HG03354 (cell line): ENCODE measurements around the gene RPS27.
A peak's percentile ranks its signal among the peaks of the same experiment; 100 is the strongest.
"Not testable (repeated sequence)": the region's sequence is repeated elsewhere in the genome, so short reads cannot be mapped to it uniquely, and the experiment has no call there.

ENCODE experiments used
- ATAC-seq: cut with Tn5 transposase; IDR thresholded peaks from one replicate; pipeline ENCODE4 v1.9.1; 2021; ENCODE audit warnings: mild to moderate bottlenecking; ENCODE audit not compliant: unreplicated experiment, poor library complexity, severe bottlenecking

RPS27 gene

DNA sequence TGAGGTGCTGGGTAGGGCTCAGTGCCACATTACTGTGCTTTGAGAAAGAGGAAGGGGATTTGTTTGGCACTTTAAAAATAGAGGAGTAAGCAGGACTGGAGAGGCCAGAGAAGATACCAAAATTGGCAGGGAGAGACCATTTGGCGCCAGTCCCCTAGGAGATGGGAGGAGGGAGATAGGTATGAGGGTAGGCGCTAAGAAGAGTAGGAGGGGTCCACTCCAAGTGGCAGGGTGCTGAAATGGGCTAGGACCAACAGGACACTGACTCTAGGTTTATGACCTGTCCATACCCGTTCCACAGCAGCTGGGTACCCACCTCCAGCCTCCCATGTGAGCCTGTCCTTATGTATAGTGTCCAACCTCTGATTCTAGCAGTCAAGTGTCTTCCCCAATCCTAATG, 31.1 kb upstream of the RPS27 start:
- ATAC-seq, result no peak

DNA sequence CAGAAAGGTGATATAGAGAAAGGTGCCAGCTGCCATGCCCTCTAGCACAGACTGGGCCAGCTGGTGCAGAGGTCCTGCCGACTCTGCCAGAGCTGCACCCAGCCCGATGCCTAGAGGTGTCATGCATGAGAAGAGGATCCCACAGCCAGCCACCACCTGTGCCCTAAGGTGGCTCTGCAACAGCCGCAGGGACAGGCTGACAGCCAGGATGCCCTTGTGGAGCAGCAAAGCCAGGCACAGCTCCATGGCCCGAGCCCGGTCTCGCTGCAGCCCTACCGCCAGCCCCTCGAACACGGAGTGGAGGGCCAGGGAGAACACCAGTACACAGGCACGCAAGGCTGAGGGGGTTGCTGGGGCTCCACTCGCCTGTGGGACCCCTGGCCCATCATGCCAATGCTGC, 30.4 kb upstream of the RPS27 start:
- no peak for ATAC-seq

DNA sequence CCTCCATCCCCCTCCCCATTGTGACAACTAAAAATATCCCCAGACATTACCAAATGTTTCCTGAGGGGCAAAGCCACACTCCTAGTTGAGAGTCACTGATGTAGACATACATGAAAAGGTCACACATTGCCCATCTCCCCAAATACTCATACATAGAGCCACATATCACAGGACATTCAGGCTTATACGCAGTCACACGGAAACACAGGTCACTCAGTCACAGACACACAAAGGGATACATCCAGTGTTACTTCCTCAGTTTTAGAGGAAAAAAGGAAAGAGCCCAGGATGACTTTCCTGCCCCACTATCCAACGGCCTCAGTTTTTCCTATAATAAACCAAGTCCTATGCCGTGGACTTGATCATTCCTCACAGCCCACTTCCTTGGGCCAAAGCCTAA, 29.1 kb upstream of the RPS27 start:
- no peak for ATAC-seq

DNA sequence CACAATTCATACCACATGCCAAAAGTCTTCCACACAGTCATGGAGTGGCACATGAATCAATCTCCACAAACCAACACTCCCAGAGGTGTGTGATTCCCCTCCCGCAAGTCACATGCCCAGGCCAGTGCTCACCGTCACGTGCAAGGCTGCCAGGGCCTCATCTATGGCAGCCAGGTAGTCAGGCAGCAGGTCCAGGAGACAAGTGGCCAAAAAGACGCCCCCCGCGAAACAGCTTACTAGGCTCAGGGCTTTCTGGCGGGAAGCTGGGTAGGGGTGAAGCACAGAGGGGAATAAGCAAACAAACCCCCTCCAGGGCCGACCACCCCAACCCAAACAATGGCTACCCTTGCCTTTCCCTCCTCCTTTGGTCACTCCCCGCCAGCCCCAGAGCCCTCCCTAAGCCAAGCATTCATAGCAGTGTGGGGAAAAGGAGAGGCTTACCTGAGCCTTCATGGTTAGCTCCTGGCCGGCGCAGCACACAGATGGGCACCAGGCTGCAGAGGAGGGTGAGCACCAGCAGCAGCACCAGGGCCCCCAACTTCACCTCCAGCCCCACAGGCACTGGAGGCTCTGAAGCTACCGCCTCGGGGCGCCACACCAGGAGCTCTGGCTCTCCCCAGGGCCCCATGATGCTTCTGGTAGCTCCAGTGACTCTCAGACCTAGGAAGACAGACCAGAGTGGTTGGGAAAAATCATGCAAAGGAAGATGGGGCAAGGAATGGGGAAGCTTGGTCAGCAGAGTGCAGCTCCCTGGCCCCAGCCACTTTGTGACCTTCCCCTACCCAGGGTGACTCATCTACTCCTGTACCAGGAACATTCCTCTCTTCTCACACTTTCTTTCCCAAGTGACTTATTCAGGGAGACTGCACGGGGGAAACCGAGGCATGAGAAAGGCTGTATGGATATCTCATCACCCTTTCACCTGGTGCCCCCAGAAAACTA, 28.2 kb upstream of the RPS27 start:
- no peak for ATAC-seq

DNA sequence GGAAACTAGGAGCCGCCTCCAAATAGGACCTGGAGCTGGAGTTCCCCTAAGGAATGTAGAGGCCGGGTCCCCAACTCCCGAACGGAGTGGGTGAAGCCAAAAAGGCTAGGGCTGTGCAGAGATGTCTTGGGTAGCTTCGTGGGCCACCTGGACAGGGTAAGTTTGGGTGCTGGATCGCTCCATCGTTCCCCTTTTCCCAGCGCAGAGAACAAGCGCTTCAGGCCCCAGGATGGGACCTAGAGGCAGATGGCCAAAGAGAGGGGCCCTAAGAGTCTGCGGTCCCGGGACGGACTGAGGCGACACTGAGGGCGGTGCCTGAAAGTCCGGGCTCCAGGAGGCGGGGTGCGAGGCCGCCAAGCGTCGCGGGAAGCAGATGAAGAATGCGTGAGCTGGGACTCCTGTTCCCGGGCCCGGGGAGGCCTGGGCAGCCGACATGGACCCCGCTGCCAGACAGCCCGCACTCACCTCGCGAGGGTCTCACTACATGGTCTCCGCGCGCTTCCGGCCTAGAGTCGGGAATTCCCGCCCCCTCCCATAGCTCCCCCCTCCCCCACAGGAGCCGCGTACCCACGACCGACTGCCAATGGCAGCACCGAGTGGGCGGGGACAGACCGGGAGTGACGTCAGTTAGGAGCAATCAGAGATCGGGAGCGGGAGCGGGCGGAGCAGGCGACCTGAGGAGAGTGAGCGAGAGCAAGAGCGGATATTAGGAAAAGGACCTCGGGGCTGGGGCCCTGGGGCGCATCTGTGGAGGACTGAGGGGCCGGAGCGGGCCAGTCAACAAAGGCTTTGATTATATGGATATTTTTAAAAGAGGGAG, 27.3 kb upstream of the RPS27 start, which contains the start of gene SLC39A1:
SLC39A1 (minus strand) TSS at position 508 of the 820 bp plus-strand sequence. CDS start 822 bp downstream, outside the sequence.
- ATAC-seq, result peak; percentile 45

DNA sequence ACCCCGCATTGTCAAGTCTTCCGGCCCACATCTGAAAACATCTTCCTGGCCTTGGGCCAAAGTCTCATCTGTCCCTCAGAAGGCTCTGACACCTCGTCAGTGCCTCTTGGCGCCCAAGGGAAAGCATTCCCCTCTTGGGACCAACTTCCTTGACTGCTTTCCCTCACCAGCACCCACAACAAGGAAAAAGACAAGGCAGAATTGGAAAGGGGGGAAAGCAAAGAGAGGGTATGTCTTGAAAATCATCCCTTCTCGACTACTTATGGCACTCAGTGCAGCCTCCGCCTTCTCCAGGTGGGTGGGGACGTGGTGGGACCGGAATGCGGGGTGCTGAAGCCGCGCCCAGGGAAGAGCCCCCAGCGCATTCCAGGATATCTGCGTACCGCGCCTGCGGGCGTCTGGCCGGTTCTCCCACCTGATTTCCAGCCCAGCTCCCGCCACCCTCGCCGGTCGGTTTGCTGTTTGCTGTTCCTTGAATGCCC, 26.7 kb upstream of the RPS27 start:
- no peak for ATAC-seq

DNA sequence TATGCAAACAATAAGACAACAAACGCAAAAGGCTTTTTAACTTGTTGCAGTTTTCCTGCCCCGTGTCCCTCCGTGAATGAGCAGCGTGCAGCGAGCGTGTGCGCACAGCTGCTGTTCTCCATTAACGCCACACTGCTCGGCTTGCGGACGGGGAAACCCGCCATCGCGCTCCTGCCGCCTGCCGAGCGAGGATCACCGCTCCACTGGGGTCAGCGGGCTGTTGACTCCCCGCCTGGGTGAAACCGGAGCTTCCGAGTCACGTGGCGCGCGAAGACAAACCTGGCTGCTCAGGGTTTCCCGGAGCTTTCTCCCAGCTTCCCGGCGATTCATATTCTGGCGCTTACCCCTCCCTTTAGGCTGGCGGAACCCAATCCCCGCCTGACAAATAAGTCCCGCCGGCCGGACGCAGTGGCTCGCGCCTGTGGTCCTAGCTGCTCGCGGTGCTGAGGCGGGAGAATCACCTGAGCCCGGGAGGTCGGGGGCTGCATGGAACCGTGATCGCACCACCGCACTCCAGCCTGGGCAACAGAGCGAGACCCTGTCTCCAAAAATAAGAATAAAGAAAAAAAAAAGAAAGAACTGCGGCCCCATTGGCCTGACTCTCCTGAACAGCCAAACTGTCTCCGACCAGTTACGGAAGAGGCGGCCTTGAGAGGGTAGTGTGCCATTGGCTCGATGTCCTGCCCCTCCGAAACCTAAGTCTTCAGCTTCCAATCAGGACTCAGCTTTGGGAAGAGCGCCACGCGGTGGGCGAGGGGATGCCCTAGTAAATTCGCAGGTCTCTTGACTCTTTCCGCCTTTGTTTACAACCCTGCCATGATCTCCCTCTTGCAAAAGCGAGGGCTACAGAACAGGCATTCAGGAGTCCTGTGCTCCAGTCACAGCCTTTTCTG, 23.2 kb upstream of the RPS27 start, which contains the start of gene CREB3L4:
CREB3L4 (plus strand) TSS at position 796 of the 893 bp plus-strand sequence. CDS start 624 bp downstream, outside the sequence.
- ATAC-seq, result peak; percentile 82

DNA sequence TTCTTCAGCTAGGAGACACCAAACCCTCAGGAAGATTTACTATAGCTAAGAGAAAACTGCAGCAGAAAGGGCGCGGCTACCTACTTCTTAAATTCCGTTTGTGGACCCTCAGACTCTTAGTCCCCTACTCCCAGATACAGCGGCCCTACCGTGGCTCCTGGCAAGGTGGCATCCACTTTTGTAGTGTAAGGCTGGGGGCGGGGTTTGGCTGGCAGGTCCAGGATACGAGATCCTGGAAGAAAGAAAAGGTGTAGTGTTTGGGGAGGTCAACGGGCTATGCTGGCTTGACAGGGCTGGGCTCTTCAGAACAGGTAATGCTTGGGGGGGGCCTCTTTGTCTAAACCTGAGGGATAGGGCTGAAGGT, 22.6 kb upstream of the RPS27 start:
- no peak for ATAC-seq

DNA sequence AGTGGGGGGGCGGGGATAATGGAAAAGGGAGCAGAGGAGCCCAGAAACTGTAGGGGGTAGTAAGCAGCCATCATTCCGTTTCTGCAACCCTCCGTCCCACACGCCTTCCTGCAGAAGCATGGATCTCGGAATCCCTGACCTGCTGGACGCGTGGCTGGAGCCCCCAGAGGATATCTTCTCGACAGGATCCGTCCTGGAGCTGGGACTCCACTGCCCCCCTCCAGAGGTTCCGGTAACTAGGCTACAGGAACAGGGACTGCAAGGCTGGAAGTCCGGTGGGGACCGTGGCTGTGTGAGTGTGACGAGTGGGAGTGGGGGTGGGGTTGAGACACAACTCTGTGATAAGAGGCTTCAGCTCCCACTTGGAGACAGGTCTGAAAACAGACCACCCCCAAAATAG, 22.2 kb upstream of the RPS27 start:
- no peak for ATAC-seq

DNA sequence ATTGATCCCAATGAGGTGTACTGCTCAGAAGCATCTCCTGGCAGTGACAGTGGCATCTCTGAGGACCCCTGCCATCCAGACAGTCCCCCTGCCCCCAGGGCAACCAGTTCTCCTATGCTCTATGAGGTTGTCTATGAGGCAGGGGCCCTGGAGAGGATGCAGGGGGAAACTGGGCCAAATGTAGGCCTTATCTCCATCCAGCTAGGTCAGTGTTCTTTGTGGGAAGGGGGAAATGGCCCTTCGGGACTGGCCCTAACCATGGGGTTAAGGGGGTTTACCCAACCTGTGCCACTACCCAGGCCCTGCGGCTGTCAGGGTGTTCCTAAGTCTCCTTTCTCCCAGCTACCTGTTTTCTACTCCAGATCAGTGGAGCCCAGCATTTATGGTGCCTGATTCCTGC, 21.6 kb upstream of the RPS27 start:
- ATAC-seq, result no peak

DNA sequence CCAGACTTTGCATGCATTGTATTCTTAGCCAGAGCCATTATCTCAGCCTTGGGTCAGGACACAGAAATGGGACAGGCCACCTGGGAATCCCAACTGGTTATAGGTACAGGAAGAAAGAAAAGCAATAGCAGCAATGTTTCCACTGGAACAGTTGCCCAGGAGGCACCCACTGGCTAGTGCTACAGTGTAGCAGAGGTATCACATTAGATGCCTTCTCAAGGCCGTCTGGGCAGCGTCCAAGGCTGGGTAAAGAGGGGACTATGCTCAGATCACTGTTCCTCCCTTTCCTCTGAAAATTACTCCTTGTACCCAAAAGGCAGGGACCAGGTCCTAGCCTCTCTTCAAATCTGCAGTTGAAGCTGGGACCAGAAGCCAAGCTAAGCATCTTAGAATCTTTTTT, 20.2 kb upstream of the RPS27 start:
- ATAC-seq, result no peak

DNA sequence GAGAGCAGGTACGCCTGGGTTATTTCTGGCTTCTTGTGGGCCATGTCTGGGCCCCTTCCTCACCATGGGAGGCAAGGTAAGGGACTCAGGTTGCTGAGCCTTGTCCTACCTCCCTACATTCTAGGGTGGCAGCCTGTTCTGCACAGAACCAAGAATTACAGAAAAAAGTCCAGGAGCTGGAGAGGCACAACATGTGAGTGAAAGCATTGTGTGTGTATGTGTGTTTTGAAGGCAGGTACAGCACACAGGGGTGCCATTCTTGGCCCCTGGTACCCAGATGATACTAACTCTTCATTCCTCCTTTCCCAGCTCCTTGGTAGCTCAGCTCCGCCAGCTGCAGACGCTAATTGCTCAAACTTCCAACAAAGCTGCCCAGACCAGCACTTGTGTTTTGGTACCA, 17.5 kb upstream of the RPS27 start:
- no peak for ATAC-seq

DNA sequence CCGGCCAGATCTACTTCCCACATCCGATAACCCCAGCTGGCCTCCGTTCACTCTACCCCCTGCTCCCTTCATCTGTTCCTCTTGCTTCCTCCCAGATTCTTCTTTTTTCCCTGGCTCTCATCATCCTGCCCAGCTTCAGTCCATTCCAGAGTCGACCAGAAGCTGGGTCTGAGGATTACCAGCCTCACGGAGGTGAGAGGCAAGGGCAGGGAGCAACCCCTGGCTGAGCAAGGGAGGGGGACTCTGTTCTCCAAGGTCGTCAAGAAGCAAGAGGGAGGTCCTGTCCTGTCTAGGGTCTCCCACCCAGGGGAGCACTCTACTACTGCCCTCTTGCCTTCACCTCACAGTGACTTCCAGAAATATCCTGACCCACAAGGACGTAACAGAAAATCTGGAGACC, 17.0 kb upstream of the RPS27 start:
- ATAC-seq, result no peak

DNA sequence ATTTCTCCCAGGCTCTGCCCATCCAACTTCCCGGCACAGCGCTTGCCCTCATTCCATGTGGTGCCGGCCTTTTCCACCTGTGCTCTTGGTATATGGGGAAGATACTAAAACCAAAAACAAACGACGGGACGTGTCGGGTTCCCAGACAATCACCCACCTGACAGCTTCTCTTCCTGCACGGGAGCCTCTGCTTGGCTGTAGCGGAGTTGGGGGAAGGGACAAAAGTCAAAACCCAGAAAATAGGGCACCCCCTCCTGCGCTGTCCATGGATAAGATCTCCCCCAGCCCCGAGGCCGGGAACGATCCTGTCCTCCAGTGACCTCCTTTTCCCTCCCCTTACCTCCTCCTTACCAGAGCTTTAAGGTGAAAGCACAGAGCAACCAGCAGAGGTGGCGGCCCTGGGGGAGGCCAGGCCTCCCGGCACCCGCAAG, 13.7 kb upstream of the RPS27 start:
- no peak for ATAC-seq

DNA sequence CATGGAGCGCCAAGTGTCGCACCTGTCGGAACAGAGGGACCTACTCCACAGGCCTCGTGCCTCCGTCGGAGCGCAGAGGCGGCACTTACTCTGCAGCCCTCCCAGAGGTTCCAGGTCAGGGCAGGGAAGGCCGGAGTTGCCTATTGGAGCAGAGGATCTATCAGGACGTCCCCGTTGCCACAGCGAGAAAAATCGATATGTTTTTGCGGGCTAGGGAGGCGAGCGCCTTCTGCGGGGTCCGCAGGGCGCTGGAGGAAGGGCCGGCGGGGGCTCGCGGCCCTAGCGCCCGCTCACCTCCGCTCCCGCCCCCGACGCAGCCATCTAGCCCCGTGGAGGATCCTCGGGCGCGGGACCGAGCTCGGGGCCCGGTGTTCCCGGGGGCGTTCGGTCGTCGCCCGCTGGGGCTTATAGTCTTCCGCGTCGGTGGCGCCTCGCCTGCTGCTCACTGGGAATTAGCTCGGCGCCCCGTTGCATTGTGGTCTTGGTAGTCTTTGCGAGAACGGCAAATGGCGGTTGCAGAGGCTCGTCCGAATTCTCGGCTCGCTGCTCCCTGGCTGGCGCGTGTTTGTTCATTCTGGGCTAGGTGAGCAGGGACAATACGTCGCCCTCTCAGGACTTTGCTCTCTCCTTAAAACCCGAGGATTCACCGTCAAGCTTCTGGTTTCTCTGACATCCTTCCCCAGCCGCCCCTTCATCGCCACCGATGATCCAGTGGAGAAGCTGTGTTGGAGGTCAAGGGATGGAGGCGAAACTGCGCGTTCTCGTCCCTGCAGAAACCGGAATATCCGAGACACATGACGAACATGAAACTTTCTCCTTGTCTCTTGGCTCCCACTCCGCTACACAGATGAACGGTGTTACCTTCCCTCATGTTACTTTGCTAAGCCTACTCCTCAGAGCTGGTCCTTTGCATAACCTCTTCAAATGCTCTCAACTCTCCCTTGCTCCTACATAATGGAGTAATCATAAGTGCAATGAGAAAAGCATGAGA, 13.0 kb upstream of the RPS27 start, which contains the start of gene JTB:
JTB (minus strand) TSS at position 425 of the 991 bp plus-strand sequence; CDS start at position 3, 422 bp downstream.
- peak; percentile 80 for ATAC-seq

DNA sequence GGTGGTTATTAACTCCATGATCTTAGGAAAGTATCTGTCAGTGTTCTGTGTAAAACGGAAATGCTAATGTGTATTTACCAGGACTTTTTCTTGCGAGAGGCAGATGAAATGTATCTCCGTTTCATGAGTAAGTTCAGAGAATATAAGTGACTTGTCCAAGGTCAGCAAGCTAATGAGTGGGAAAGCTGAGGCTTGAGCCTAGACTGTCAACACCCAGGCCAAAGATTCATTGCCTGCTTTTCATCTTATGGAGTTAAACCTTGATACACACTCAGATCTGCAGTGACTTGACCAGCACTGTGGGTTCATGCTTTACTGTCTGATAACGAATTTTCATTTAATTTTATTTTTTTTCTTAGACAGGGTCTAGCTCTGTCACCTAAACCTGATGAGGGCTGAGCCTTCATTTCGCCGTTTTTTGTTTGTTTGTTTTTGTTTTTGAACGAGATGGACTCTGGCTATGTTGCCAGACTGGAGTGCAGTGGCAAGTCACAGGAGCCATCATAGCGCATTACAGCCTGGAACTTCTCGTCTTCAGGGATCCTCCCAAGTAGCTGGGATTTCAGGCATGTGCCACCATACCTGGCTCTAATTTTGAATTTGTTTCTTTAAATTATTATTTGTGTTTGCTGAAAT, 12.2 kb upstream of the RPS27 start:
- no peak for ATAC-seq

DNA sequence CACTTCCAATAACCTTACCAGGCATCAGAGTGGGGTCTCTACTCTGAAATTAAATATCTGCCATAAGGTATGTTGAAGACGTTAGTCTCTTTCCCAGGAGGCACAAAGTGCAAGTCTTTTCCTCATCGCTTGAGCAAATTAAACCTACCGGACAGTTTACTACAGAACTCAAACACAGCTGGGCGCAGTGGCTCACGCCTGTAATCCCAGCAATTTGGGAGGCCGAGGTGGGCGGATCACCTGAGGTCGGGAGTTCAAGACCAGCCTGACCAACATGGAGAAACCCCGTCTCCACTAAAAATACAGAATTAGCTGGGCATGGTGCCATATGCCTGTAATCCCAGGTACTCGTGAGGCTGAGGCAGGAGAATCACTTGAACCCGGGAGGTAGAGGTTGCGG, 11.5 kb upstream of the RPS27 start:
- not testable (repeated sequence) for ATAC-seq

DNA sequence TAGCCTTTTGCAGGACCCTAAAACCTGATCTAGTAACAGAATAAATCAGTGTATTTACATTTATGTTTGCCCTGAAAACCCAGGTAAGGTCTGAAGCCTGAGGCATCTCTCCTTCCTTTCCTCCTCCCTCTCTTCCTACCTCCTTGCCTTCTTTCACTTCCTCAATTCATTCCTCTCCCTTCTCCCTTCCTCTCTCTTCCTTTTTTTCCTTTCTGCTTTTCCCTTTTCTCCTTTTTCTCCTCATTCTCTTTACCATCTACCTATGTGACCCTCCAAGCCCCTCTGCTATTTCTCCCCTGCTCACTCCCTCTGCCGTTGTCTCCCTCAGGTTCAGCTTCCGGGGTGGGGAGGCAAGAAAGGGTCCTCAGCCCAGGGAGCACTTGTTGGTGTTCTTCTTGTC, 8.8 kb upstream of the RPS27 start:
- ATAC-seq, result not testable (repeated sequence)
